GM19463 (cell line): ENCODE measurements around the gene FGF11.
"Not testable (repeated sequence)": the region's sequence is repeated elsewhere in the genome, so short reads cannot be mapped to it uniquely, and the experiment has no call there.

Experiments
- ATAC-seq: cut with Tn5 transposase; IDR thresholded peaks from one replicate; pipeline ENCODE4 v1.9.1; 2021; ENCODE audit warnings: mild to moderate bottlenecking, moderate library complexity; ENCODE audit not compliant: unreplicated experiment

The FGF11 gene

GRCh38 chr17:7448461-7448860, 9.1 kb downstream of the FGF11 start:
- no peak for ATAC-seq

GRCh38 chr17:7459961-7460545, 20.7 kb downstream of the FGF11 start:
- ATAC-seq, result no peak

DNA sequence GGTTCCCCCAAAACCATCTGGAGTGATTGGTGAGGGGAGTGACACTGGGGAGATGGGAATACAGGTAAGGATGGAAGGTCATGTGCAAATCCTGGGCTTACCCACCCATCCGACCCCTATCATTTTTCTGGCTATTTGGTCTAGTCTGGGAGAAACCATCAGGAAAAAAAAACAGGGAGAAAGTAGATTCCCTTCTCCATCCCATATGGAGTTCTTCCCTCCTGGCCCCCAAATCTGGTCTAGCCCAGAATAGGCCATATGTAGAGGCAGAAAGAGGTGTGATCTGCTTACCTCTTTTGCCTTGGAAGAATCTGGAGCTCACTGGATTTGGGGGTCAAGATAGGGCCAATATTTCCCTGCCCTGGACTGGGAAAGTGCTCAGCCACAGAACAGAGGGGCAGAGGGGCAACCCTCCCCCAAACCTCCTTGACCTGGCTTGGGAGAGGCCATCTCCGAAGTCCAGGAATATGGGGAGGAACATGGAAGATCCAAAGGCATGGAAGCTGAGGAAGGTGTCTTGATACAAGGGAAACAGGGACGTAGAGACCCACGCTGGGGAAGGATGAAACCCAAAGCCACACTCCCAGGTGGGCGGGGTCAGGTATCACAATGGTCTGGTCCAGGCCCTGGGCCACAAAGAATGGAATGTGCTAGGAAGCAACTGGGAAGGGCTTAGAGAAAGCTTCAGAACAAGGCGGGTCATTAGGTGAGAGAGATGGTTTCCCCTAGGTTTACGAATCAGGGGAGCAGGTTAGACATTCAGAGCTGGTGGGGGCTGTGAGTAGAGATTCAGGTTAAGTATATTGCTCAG, 21.7 kb downstream of the FGF11 start:
- no peak for ATAC-seq

GRCh38 chr17:7462474-7463371, 23.4 kb downstream of the FGF11 start:
- no peak for ATAC-seq

DNA sequence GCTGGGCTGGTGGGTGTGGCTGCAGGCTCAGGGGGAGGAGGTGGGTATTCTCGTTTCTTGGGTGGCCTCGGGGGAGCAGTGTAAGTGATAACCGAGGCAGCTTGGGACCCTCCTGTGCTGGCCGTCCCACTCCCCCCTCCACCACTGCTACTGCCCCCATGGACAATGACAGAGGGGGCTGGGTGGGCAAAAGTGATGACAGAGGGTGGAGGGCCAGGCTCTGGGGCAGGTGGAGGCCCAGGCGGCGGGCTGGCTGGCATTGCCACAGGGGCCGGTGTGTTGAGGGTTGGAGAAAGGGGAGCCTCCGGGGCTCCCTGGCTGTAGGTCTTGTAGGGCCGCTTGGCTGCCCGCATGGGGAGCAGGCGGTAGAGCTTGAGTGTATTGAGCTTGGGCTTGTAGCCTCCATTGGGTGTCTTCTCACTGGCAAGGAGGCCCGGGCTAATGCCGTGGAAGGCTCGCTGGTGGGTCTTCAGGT, 24.1 kb downstream of the FGF11 start:
- no peak for ATAC-seq

DNA sequence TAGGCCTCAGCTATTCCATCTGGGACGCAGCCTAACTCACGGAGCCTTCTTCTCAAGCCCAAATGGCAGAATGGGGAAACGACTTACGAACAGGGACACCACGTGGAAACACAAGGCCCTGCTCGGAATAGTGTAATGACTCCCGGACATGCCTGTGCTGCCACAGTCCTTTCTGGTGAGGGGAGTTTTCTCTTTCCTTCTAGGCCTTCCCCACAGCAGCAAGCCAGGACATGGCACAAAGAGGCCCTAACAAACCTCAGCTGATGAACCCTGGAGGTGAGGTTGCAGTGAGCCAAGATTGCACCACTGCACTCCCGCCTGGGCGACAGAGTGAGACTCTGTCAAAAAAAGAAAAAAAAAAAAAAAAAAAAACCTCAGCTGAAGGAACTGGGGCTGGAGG, 24.8 kb downstream of the FGF11 start:
- no peak for ATAC-seq

- no peak for ATAC-seq
Measured at GRCh38 chr17:7465597-7466275, 26.4 kb downstream of the FGF11 start.

GRCh38 chr17:7466318-7466638, 27.0 kb downstream of the FGF11 start:
- no peak for ATAC-seq

DNA sequence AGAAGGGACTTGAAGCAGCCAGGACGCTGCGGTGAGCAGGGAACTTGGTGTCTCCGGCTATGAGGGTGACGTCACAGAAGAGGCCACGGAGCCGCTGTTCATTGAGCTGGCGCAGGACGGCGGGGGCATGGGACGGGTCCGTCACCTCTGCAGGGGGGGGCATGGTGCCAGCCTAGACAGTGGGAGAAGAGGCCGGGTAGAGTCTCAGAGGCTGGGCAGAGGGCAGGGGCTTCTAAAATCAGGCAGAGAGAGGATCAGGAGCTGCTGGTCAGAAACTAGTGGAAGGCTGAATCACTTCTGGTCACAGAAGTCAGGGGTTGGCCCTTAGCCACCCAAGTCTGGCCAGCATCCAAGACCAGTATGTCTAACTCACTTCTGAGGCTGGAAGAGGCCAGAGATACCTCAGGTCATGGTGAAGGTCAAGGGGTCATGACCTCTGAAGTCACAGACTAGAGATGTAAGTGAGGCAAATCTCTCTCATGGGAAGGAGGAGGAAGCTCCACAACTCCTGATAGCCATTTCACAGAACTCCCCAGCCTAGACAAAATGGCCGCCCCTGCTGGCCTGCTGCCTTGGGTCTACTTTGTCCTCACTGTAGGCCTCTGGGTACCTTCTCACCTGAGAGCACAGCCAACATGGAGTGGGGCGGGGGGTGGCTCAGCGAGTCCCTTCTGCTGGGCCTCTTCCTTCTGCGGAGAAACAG, 27.5 kb downstream of the FGF11 start:
- ATAC-seq, result no peak

GRCh38 chr17:7467498-7467897, 28.2 kb downstream of the FGF11 start:
- ATAC-seq, result no peak

GRCh38 chr17:7468290-7468689, 29.0 kb downstream of the FGF11 start:
- ATAC-seq, result no peak

DNA sequence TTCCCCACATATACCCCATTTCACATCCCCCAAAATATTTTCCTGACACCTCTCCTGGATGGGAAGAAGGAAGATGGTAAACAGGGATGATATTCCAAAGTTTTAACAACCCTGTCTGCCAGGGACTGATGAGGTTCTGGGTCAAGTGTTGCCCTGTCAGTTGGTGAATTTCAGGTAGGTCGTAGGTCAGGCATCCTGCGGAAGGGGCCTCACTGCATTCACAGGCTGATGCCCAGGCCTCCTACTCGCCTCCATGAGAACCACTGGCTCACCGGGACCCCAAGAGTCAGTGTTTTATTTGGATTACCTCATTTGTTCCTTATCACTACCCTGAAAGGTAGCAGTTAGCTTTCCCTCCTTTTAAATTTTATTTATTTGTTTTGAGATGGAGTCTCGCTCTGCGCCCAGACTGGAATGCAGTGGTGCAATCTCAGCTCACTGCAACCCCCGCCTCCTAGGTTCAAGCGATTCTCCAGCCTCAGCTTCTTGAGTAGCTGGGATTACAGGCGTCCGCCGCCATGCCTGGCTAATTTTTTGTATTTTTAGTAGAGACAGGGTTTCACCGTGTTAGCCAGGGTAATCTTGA, 29.6 kb downstream of the FGF11 start:
- no peak for ATAC-seq

GRCh38 chr17:7469843-7470242, 30.5 kb downstream of the FGF11 start:
- not testable (repeated sequence) for ATAC-seq

- ATAC-seq, result not testable (repeated sequence)
Measured at GRCh38 chr17:7470457-7470973, 31.2 kb downstream of the FGF11 start.

GRCh38 chr17:7471729-7472128, 32.4 kb downstream of the FGF11 start:
- no peak for ATAC-seq

DNA sequence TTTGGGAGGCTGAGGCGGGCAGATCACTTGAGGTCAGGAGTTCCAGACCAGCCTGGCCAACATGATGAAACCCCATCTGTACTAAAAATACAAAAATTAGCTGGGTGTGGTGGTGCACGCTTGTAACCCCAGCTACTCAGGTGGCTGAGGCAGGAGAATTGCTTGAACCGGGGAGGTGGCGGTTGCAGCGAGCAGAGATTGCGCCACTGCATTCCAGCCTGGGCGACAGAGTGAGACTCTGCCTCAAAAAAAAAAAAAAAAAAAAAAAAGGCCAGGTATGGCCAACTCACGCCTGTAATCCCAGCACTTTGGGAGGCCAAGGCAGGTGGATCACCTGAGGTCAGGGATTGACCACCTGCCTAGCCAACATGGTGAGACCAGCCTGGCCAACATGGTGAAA, 35.5 kb downstream of the FGF11 start:
- ATAC-seq, result not testable (repeated sequence)

DNA sequence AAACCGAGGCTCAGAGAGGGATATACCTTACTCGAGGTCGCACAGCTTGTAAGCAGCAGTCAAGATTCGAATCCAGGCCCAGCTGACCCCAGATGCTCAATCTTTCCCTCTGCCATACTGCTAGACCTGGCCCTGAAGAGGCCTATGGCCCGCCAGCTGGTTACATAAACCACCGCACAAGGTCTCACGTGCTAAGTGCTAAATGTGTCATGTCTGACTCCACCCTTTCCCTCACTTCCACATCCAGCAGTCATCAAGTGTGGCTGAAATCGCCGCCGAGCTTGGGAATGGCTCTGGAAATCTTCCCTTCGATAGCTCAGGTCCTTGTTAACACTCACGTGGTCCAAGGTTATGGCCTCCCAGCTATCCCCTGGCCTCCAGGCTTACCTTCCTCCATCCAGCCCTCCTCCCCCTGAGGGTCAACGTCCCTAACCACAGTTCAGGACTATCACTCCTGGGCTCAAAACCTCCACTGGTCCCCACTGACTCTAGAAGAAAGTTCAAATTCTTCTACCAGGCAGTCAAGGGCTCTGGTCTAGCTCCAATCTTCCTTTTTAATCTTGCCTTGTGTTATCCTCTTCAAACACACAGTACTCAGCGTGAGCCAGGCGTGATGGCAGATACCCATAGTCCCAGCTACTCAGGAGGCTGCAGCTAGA, 36.6 kb downstream of the FGF11 start:
- ATAC-seq, result no peak

DNA sequence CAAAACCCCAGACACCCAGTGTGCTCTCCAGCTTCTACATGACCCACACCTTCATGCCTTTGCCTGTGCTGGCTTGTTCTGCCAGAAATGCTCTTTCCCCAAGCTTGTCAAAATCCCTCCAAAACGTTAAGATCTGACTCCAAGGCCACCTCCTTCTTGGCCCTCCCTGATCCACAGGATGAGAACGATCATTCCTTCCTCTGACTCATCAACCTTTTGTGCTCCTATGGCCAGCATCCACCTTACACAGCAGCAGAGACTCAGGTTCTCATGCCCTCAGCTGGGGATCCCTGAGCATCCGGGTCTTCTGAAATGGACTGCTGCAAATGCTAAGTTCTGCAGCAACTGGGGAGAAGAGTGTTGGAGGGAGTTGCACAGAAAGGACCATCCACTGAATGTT, 37.2 kb downstream of the FGF11 start:
- no peak for ATAC-seq

GRCh38 chr17:7476951-7477350, 37.6 kb downstream of the FGF11 start:
- no peak for ATAC-seq
